Hypothalamus (tissue), 51 donors: ENCODE measurements around the gene HIVEP3.

ENCODE experiments used
- DNase-seq, 51 donors: peaks; one replicate each; lab custom pipeline; 2025; lab: John Stamatoyannopoulos, UW

Gene HIVEP3

GRCh38 chr1:41822866-41823265, 95.9 kb downstream of the HIVEP3 start:
- DNase-seq: no peak

GRCh38 chr1:41819843-41820242, 98.9 kb downstream of the HIVEP3 start:
- no peak for DNase-seq

- DNase-seq: no peak
Observed at GRCh38 chr1:41819069-41819468, 99.7 kb downstream of the HIVEP3 start.

GRCh38 chr1:41816061-41816460, 102.7 kb downstream of the HIVEP3 start:
- no peak for DNase-seq

GRCh38 chr1:41813755-41814745, 104.7 kb downstream of the HIVEP3 start:
- DNase-seq: no peak

GRCh38 chr1:41813226-41813625, 105.5 kb downstream of the HIVEP3 start:
- no peak for DNase-seq

- DNase-seq: no peak
Observed at GRCh38 chr1:41812453-41812852, 106.3 kb downstream of the HIVEP3 start.

GRCh38 chr1:41812051-41812450, 106.7 kb downstream of the HIVEP3 start:
- peak in 16 of 51 donors; percentile 3 to 40 (median 11) for DNase-seq

GRCh38 chr1:41811051-41811795, 107.5 kb downstream of the HIVEP3 start:
- DNase-seq: no peak

GRCh38 chr1:41810446-41810845, 108.3 kb downstream of the HIVEP3 start:
- DNase-seq: no peak

- DNase-seq: no peak
Observed at GRCh38 chr1:41809692-41810091, 109.0 kb downstream of the HIVEP3 start.

GRCh38 chr1:41807390-41807789, 111.3 kb downstream of the HIVEP3 start:
- no peak for DNase-seq

GRCh38 chr1:41806472-41807155, 112.1 kb downstream of the HIVEP3 start:
- no peak for DNase-seq

- DNase-seq: no peak
Observed at GRCh38 chr1:41805771-41806471, 112.8 kb downstream of the HIVEP3 start.

- DNase-seq: no peak
Observed at GRCh38 chr1:41804176-41804575, 114.5 kb downstream of the HIVEP3 start.

GRCh38 chr1:41803656-41804055, 115.1 kb downstream of the HIVEP3 start:
- DNase-seq: no peak

- DNase-seq: peak in 40 of 51 donors; percentile 11 to 69 (median 44)
Observed at GRCh38 chr1:41802532-41803501, 115.9 kb downstream of the HIVEP3 start.

- DNase-seq: peak in 4 of 51 donors; percentile 11 to 21 (median 18)
Observed at GRCh38 chr1:41800311-41800829, 118.4 kb downstream of the HIVEP3 start.

- no peak for DNase-seq
Observed at GRCh38 chr1:41799723-41800122, 119.0 kb downstream of the HIVEP3 start.
